Ovary (tissue), 9 donors: ENCODE results near the gene P2RY2. TPM values are rescaled to one million over a fixed set of nuclear protein-coding genes. Genes with fewer than 3 reads are reported as not detected.

Experiments
- DNase-seq, 5 donors: peaks; one replicate each; pipeline ENCODE4 v3.0.0-alpha.2; 2019 to 2020
- H3K27ac ChIP-seq, 2 donors: fragments of 200-600 bp; one replicate each; pipeline versions ENCODE4 v1.5.1 to v1.8.0; 2019 to 2022
- H3K27me3 ChIP-seq: fragments of 200-600 bp; one replicate; pipeline ENCODE4 v1.8.0; 2022
- H3K36me3 ChIP-seq: fragments of 200-600 bp; sonication (generic); one replicate; pipeline ENCODE4 v1.5.1; 2019
- H3K4me1 ChIP-seq: one replicate; pipeline ENCODE4 v1.8.1; 2013; ENCODE audit warnings: mild to moderate bottlenecking, moderate library complexity; ENCODE audit not compliant: insufficient read depth
- H3K4me3 ChIP-seq: fragments of 200-600 bp; sonication (generic); one replicate; pipeline ENCODE4 v1.5.1; 2017
- H3K9me3 ChIP-seq, 2 donors: fragments of 200-600 bp in 1 of 2; sonication (generic) in 1 of 2; one replicate each; pipeline versions ENCODE4 v1.5.1 to v1.8.1; 2013 to 2019; ENCODE audit warnings: mild to moderate bottlenecking in 1 of 2, moderate library complexity in 1 of 2
- EP300 ChIP-seq: sonication (generic); formaldehyde crosslinking; IDR thresholded peaks from one replicate; pipeline ENCODE4 v1.6.1; 2017; ENCODE audit warnings: antibody characterized with exemption
- POLR2A ChIP-seq: fragments of 450-650 bp; IDR thresholded peaks from one replicate; pipeline ENCODE4 v1.6.1; 2017; ENCODE audit warnings: antibody characterized with exemption, mild to moderate bottlenecking, moderate library complexity
- WGBS, 3 donors: extraction: QIAGEN DNeasy Blood & Tissue Kit in 1 of 3; methylation state at CpG; one replicate each; pipeline versions ENCODE4 v1.1.5 to v1.1.7; 2013 to 2017; 5-methylcytosine and 5-hydroxymethylcytosine counted together
- intact Hi-C, 4 donors: fragments of 100-400 bp; cut with DNase I; formaldehyde crosslinking; loops; one replicate each; pipeline versions ENCODE4 v1.11.0 to v1.15.1; 2022 to 2023
- polyA plus RNA-seq, 2 donors: library from polyadenylated mRNA; stranded (reverse); fragments of 200-250 nt in 1 of 2; fragments of 350-450 nt in 1 of 2; fragmentation: Illumina TruSeq in 1 of 2; extraction: RNeasy Lipid Tissue Mini Kit (QIAGEN cat#74804) in 1 of 2; gene quantifications; one replicate each; pipeline ENCODE4 v1.2.3, GENCODE V29; 2013 to 2014
- total RNA-seq, 7 donors: library from RNA; depleted of rRNA in 2 of 7; stranded (reverse); fragments of >200 nt in 2 of 7; fragmentation: NEBNext Ultra II Directional in 3 of 7; extraction: Animal tissue kit (Norgen Biotek cat#: 25700) in 3 of 7; gene quantifications; one replicate each; pipeline versions ENCODE4 v1.1.0 to v1.2.4, GENCODE V29; 2016 to 2023
- TF ChIP-seq, protein P1 (sequence below), 3 donors: fragments of 450-650 bp in 2 of 3; fragments of 200-600 bp in 1 of 3; IDR thresholded peaks; one replicate each; pipeline versions ENCODE4 v1.5.1 to v1.8.0; 2016 to 2022; ENCODE audit warnings: antibody characterized with exemption in 3 of 3, mild to moderate bottlenecking in 1 of 3
- donor health status: DM: no; HTN: no; CAD: no; lungs with moderate emphysema.
- donor health status: DM: no; HTN: no; CAD: no.
- donor health status: Bipolar disorder and iron deficiency.
- donor health status: DM: yes; HTN: yes; CAD: no.
- donor health status: DM: no; HTN: no; CAD: no.
- donor health status: DM: yes; HTN: yes; CAD: no.

The P2RY2 gene
- total and polyA plus RNA-seq, 9 donors = 0.44 to 1.6 (median 1.0) TPM

DNA sequence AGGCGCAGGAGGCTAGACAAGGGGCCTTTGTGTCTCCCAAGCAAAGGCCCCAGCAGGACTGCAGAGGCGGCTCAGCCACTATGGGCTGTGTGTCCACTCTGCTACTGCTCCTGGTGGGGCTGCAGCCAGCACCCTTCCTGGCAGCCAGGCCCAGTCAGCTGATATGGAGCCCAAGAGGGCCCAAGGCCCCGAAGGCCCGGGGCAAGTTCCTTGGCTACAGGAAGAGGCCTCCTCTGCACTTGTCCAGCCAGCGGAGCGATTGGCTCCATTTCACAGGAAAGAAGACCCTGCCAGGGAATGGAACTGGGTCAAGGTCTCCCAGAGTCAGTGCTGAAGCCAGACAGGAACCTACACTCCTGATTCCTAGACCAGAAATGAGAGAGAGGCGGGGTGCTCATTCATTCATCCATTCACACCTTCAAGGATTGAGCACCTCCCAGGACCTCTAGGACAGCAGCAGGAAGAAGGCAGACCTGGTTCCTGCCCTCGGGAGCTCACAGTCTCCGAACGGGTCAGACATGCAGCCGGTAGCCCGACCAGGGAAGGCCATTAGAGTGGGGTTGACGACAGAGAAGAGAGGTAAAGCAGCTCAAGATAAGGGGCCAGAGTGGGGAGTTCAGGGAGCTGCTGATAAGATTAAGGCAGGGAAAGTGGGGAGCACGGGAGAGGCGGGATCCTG lies 811 bp upstream of the P2RY2 start:
- H3K27ac ChIP-seq = no peak overlapping the region
- no peak overlapping the region for H3K4me3 ChIP-seq
- no peaks in the 10 kb centered on the region for H3K27me3 ChIP-seq
- H3K4me1 ChIP-seq = peaks cover 14% of the 10 kb centered on the region
- TF ChIP-seq POLR2A (no peak), EP300 (no peak)
- TF ChIP-seq, protein P1, sequence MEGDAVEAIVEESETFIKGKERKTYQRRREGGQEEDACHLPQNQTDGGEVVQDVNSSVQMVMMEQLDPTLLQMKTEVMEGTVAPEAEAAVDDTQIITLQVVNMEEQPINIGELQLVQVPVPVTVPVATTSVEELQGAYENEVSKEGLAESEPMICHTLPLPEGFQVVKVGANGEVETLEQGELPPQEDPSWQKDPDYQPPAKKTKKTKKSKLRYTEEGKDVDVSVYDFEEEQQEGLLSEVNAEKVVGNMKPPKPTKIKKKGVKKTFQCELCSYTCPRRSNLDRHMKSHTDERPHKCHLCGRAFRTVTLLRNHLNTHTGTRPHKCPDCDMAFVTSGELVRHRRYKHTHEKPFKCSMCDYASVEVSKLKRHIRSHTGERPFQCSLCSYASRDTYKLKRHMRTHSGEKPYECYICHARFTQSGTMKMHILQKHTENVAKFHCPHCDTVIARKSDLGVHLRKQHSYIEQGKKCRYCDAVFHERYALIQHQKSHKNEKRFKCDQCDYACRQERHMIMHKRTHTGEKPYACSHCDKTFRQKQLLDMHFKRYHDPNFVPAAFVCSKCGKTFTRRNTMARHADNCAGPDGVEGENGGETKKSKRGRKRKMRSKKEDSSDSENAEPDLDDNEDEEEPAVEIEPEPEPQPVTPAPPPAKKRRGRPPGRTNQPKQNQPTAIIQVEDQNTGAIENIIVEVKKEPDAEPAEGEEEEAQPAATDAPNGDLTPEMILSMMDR (IDR thresholded peaks at IDR 0.05) = no peak
- 39 to 49% (median 42%) methylated on average over 15 of the region's 15 CpGs for WGBS, 3 donors
- intact Hi-C loops = no loop called here
- DNase-seq = peak; percentile 34 to 75 (median 60)
- no peaks in the 10 kb centered on the region for H3K9me3 ChIP-seq
- no peaks in the 10 kb centered on the region for H3K36me3 ChIP-seq

DNA sequence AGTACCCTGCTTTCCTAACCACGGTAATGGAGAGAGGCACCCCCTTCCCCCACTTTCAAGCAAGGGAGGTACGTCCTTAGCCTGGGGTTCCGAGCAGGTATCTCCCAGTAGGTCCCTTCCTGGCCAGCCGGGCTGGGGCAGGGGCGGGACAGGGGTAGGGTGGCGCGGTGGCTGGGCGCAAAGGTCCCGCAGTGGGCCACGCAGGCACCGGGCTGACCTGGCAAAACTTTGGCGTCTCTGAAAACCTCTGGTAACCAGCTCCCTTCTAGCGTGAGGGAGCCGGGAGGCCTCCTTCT lies 323 bp upstream of the P2RY2 start:
- DNase-seq = no peak
- 37 to 39% (median 38%) methylated on average over 14 of the region's 14 CpGs for WGBS, 3 donors
- peak overlapping the region; percentile 30 for H3K4me3 ChIP-seq
- H3K27me3 ChIP-seq = no peaks in the 10 kb centered on the region
- no peaks in the 10 kb centered on the region for H3K36me3 ChIP-seq
- TF ChIP-seq POLR2A (no peak), EP300 (no peak)
- TF ChIP-seq, protein P1 (IDR thresholded peaks at IDR 0.05) = no peak
- peaks cover 14% of the 10 kb centered on the region for H3K4me1 ChIP-seq
- H3K27ac ChIP-seq = no peak overlapping the region
- intact Hi-C loops = no loop called here
- no peaks in the 10 kb centered on the region for H3K9me3 ChIP-seq

DNA sequence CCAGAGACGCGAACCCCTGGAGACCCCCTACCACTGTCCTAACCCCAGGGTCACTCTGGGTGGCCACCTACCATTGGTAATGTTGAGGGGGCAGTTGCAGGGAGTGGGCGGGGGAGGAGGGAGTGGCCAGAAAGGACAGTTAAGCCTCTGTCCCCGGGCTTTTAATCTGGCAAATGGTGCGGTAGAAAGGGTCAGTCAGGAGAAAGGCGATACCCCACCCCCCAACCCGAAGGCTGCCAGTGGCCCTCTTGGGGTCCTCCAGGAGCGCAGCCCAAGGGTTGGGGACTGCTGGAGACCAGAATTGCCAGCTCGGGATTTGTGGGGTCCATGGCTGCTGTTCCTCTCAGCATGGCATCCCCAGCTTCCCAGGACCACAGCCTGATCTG lies 742 bp downstream of the P2RY2 start:
- peak overlapping the region; percentile 30 for H3K4me3 ChIP-seq
- no peak for DNase-seq
- H3K4me1 ChIP-seq = peaks cover 13% of the 10 kb centered on the region
- intact Hi-C loops = no loop called here
- H3K36me3 ChIP-seq = no peaks in the 10 kb centered on the region
- H3K27me3 ChIP-seq = no peaks in the 10 kb centered on the region
- TF ChIP-seq EP300 (no peak), POLR2A (no peak)
- TF ChIP-seq, protein P1 (IDR thresholded peaks at IDR 0.05) = no peak
- no peaks in the 10 kb centered on the region for H3K9me3 ChIP-seq
- H3K27ac ChIP-seq = no peak overlapping the region
- whole genome bisulfite sequencing, 3 donors = 58 to 70% (median 59%) methylated on average over 9 of the region's 9 CpGs

DNA sequence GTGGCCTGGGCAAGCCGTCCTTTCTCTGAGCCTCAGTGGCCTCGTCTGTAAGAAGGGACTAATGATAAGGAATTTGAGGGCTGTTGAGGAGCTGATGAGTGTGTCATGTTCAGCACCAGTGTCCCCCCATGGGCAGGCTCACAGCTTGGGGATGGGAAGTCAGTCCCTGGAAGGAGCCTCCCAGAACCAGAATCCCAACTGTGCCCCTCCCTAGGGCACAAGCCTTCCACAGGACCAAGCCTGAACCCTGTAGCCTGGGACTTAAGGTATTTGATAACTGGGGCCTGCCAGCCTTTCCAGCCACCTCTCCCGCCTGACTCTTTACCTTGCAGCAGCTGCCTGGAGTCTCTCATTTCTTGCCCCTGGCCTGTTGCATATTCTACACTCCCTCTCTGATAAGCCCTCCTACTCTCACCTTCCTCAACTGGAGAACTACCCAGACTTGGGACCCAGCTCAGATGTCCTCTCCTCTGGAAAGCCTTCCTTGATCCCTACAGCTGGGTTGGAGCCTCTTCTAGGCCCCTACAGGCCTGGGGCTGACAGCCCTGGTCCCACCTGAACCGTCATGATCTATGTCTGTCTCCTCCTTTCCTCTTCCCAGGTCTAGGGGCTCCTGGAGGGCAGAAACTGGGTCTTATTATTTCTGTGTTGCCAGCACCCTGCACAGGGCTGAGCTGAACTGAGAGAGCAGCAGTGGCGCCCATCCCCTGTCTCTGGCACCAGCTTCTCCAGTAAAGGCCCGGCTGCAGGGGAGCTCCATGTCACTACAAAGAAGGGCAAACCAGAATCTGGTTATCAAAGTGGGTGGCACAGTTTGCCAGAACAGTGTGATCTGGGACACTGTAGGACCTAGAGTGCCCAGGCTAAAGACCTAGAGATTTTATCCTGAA lies 1.6 kb downstream of the P2RY2 start:
- no peaks in the 10 kb centered on the region for H3K36me3 ChIP-seq
- H3K4me3 ChIP-seq = no peak overlapping the region
- H3K9me3 ChIP-seq = no peaks in the 10 kb centered on the region
- intact Hi-C loops = no loop called here
- DNase-seq = peak in 1 of 5 donors; percentile 23
- TF ChIP-seq POLR2A = no peak
- no peak for TF ChIP-seq EP300
- TF ChIP-seq, protein P1 (IDR thresholded peaks at IDR 0.05) = no peak
- peaks cover 13% of the 10 kb centered on the region for H3K4me1 ChIP-seq
- WGBS, 3 donors = 94 to 96% (median 94%) methylated on average over 6 of the region's 6 CpGs
- H3K27ac ChIP-seq = no peak overlapping the region
- H3K27me3 ChIP-seq = no peaks in the 10 kb centered on the region
